ENCODE data around the gene MTRF1L.

- TF ChIP-seq FOXM1 (IDR thresholded peaks at IDR 0.05; ENCODE audit: borderline replicate concordance), result no peak
- TF ChIP-seq FOXK2 (IDR thresholded peaks at IDR 0.05), result no peak
- TF ChIP-seq ELF4 (IDR thresholded peaks at IDR 0.05), result no peak
- TF ChIP-seq TARDBP (IDR thresholded peaks at IDR 0.05), result no peak
- no peak for TF ChIP-seq FOXA1 (IDR thresholded peaks at IDR 0.05)
- TF ChIP-seq BHLHE40 (IDR thresholded peaks at IDR 0.05; ENCODE audit: borderline replicate concordance), result no peak
- no peak for TF ChIP-seq LEF1 (IDR thresholded peaks at IDR 0.05; ENCODE audit: borderline replicate concordance)
- no peak for TF ChIP-seq SP1 (IDR thresholded peaks at IDR 0.05)
- TF ChIP-seq HDGF (IDR thresholded peaks at IDR 0.05; ENCODE audit: borderline replicate concordance), result no peak
- TF ChIP-seq CTBP1 (IDR thresholded peaks at IDR 0.05; ENCODE audit: borderline replicate concordance), result no peak
- TF ChIP-seq ARNT (IDR thresholded peaks at IDR 0.05), result no peak
- TF ChIP-seq SUZ12 (IDR thresholded peaks at IDR 0.05), result no peak
- no peak for TF ChIP-seq NFRKB (IDR thresholded peaks at IDR 0.05)
- no peak for TF ChIP-seq PKNOX1 (IDR thresholded peaks at IDR 0.05)
Measured at GRCh38 chr6:153001767-153002612, 519 bp downstream of the MTRF1L start.
